HL-60/S4 treated with retinoic acid at 250 ng/mL for 4 days and 3 days (cell line): ENCODE measurements around the gene VIPR2.
"Not testable (repeated sequence)": the region's sequence is repeated elsewhere in the genome, so short reads cannot be mapped to it uniquely, and the experiment has no call there.

Experiments
- in situ Hi-C: fragments of 300-500 bp; cut with MboI; formaldehyde crosslinking; loops from 2 replicates; pipeline ENCODE4 v1.7.0; 2022; ENCODE audit warnings: low sequenced_read_pairs

The VIPR2 gene

GRCh38 chr7:159105832-159106811 lies 38.5 kb downstream of the VIPR2 start:
- in situ Hi-C loops = no loop called here

- in situ Hi-C loops = no loop called here
Observed at GRCh38 chr7:159105066-159105780, 39.4 kb downstream of the VIPR2 start.

GRCh38 chr7:159104188-159104920 lies 40.3 kb downstream of the VIPR2 start:
- in situ Hi-C loops = no loop called here

GRCh38 chr7:159103382-159104187 lies 41.1 kb downstream of the VIPR2 start:
- in situ Hi-C loops = no loop called here

- in situ Hi-C loops = no loop called here
Observed at GRCh38 chr7:159102681-159103381, 41.8 kb downstream of the VIPR2 start.

- in situ Hi-C loops = not testable (repeated sequence)
Observed at GRCh38 chr7:159101661-159102091, 43.0 kb downstream of the VIPR2 start.

GRCh38 chr7:159101083-159101395 lies 43.6 kb downstream of the VIPR2 start:
- in situ Hi-C loops = not testable (repeated sequence)

- in situ Hi-C loops = not testable (repeated sequence)
Observed at GRCh38 chr7:159100281-159101082, 44.2 kb downstream of the VIPR2 start.

GRCh38 chr7:159099711-159100231 lies 44.9 kb downstream of the VIPR2 start:
- in situ Hi-C loops = no loop called here

- in situ Hi-C loops = no loop called here
Observed at GRCh38 chr7:159098811-159099655, 45.6 kb downstream of the VIPR2 start.

GRCh38 chr7:159098424-159098786 lies 46.3 kb downstream of the VIPR2 start:
- in situ Hi-C loops = no loop called here

GRCh38 chr7:159097661-159098423 lies 46.8 kb downstream of the VIPR2 start:
- in situ Hi-C loops = no loop called here

- in situ Hi-C loops = no loop called here
Observed at GRCh38 chr7:159096736-159097581, 47.7 kb downstream of the VIPR2 start.

GRCh38 chr7:159095979-159096411 lies 48.7 kb downstream of the VIPR2 start:
- in situ Hi-C loops = no loop called here

- in situ Hi-C loops = no loop called here
Observed at GRCh38 chr7:159094919-159095915, 49.5 kb downstream of the VIPR2 start.
